ENCODE data around the gene R3HDM4. TPM values are rescaled to one million over a fixed set of nuclear protein-coding genes. Genes with fewer than 3 reads are reported as not detected.

Gene R3HDM4
- total RNA-seq, 4 donors from 2014 or later: 29.2 to 45.8 (median 34.9) TPM

GRCh38 chr19:918152-918437 lies 5.1 kb upstream of the R3HDM4 start:
- H3K36me3 ChIP-seq: no peaks in the 10 kb centered on the region
- no peak overlapping the region for H3K27ac ChIP-seq
- TF ChIP-seq CTCF (IDR thresholded peaks at IDR 0.05) (no peak), POLR2A (IDR thresholded peaks at IDR 0.05) (no peak)
- peaks cover 27 to 42% of the 10 kb centered on the region in 2 donors for H3K4me1 ChIP-seq
- 7% methylated on average over 3 of the region's 12 CpGs; no CpG with 5 or more reads in 1 of the 2 donors for WGBS, 2 donors
- H3K9me3 ChIP-seq: no peaks in the 10 kb centered on the region
- peaks cover 30% of the 10 kb centered on the region for H3K27me3 ChIP-seq
- no peak overlapping the region for H3K4me3 ChIP-seq (replicated peaks in 1 of 3)
- no peak for DNase-seq
- intact Hi-C loops (cut with DNase I): loop anchor here (5.0 kb wide), 2 partner anchors 56 to 146 kb away; no protein-coding TSS in a partner anchor

GRCh38 chr19:917323-918151 lies 4.5 kb upstream of the R3HDM4 start, which contains the start of gene KISS1R:
TSS of gene KISS1R (plus strand) at chr19:917333. CDS start at chr19:917503, 170 bp downstream.
- intact Hi-C loops (cut with DNase I): loop anchor here (5.0 kb wide), 2 partner anchors 55 to 145 kb away; no protein-coding TSS in a partner anchor
- H3K4me3 ChIP-seq (replicated peaks in 1 of 3): peak within 1 kb of the TSS in 1 of 3 donors; percentile 10
- TF ChIP-seq CTCF (IDR thresholded peaks at IDR 0.05) (peak in 2 of 6 experiments; percentile 32 to 33), POLR2A (IDR thresholded peaks at IDR 0.05) (no peak)

GRCh38 chr19:916645-917322 lies 3.8 kb upstream of the R3HDM4 start:
- no peak for TF ChIP-seq CTCF (IDR thresholded peaks at IDR 0.05)
- no peak for TF ChIP-seq POLR2A (IDR thresholded peaks at IDR 0.05)
- H3K4me3 ChIP-seq (replicated peaks in 1 of 3): peak overlapping the region in 1 of 3 donors; percentile 10
- H3K27ac ChIP-seq: no peak overlapping the region
- H3K27me3 ChIP-seq: peaks cover 30% of the 10 kb centered on the region
- intact Hi-C loops (cut with DNase I): loop anchor here (5.0 kb wide), 2 partner anchors 54 to 144 kb away; no protein-coding TSS in a partner anchor
- H3K36me3 ChIP-seq: no peaks in the 10 kb centered on the region
- H3K4me1 ChIP-seq: peaks cover 27 to 42% of the 10 kb centered on the region in 2 donors
- DNase-seq: peak in 1 of 2 donors; percentile 61
- 47 to 60% methylated on average over 7 to 10 of the region's 35 CpGs for WGBS, 2 donors
- no peaks in the 10 kb centered on the region for H3K9me3 ChIP-seq

More at GRCh38 chr19:917323-918151, 4.5 kb upstream of the R3HDM4 start, which contains the start of gene KISS1R:
- Histone ChIP-seq H3K27ac (no peak within 1 kb of the TSS), H3K9me3 (no peaks in the 10 kb centered on the region), H3K27me3 (peaks cover 30% of the 10 kb centered on the region), H3K4me1 (peaks cover 27 to 42% of the 10 kb centered on the region in 2 donors), H3K36me3 (no peaks in the 10 kb centered on the region)
- DNase-seq: no peak
- WGBS, 2 donors: 0 to 1% methylated on average over 2 to 19 of the region's 87 CpGs

GRCh38 chr19:912181-913079 lies 589 bp downstream of the R3HDM4 start:
- WGBS, 2 donors: 1 to 2% methylated on average over 17 to 28 of the region's 69 CpGs
- Histone ChIP-seq H3K4me3 (replicated peaks in 1 of 3) (peak overlapping the region in 2 of 3 donors; percentile 69 to 73), H3K4me1 (peaks cover 14 to 22% of the 10 kb centered on the region in 2 donors), H3K36me3 (no peaks in the 10 kb centered on the region), H3K27me3 (peaks cover 1% of the 10 kb centered on the region), H3K27ac (peak overlapping the region in 2 of 3 donors; percentile 44 to 77), H3K9me3 (no peaks in the 10 kb centered on the region)
- no peak for TF ChIP-seq CTCF (IDR thresholded peaks at IDR 0.05)
- intact Hi-C loops (cut with DNase I): no loop called here
- DNase-seq: no peak
